ENCODE measurements around the gene ACCS.
A peak's percentile ranks its signal among the peaks of the same experiment; 100 is the strongest.

Gene ACCS, protein sequence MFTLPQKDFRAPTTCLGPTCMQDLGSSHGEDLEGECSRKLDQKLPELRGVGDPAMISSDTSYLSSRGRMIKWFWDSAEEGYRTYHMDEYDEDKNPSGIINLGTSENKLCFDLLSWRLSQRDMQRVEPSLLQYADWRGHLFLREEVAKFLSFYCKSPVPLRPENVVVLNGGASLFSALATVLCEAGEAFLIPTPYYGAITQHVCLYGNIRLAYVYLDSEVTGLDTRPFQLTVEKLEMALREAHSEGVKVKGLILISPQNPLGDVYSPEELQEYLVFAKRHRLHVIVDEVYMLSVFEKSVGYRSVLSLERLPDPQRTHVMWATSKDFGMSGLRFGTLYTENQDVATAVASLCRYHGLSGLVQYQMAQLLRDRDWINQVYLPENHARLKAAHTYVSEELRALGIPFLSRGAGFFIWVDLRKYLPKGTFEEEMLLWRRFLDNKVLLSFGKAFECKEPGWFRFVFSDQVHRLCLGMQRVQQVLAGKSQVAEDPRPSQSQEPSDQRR

DNA sequence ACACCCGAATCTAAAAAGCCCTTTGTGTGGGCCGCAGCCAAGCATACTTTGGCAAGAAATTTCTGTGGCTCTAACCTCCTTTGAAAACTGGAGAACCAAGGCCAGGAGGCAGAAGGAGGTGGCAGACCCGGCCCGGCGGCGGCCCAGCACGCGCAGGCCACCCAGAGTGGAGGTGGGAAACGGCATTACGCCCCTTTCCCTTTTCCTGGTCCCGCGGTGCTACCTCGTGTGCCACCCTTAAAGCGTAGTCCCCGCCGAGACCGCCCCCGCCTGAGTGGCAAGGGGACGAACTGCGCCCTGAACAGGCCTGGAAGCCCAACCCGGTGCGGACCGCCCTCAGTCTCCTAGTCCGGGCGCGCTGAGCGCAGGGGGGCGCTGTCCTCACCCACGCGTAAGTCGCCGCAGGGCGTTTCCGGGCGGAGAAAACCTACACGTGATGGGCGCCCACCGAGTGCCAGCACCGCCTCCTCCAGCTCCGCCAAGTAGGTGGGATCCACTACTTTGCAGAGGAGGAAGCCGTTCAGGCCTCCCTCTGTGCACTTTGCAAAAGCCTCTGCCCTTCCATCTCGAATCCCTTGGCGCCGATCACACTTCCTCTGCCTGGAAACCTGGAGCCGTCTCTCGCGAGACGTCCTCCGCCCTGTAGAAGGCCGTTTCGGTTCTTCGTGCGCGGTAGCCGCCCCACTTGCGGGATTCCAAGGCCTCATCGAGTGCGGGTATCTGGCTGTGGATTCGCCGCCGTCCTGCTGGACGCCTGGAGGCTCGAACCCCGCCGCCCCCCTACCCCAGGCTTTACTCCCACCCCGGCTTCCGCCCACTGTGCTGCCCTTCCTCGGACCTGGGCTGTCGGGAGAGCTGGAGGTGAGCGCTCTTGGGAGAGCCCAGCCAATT, at the start of gene ACCS:
Gene ACCS (plus strand): TSS at position 430 of the 891 bp plus-strand sequence. CDS start 1,358 bp downstream, outside the sequence.
- H3K4me3 ChIP-seq (ENCODE audit: low read length), result peak within 1 kb of the TSS; percentile 78
- peak; percentile 76 for DNase-seq (ENCODE audit: low read depth)
- TF ChIP-seq CTCF (conservative IDR thresholded peaks at IDR 0.05; ENCODE audit: low read depth, low read length), result peak; percentile 72

GRCh38 chr11:44016546-44017442, 49.3 kb upstream of the ACCS start:
- DNase-seq (ENCODE audit: low read depth), result no peak
- no peak for TF ChIP-seq CTCF (conservative IDR thresholded peaks at IDR 0.05; ENCODE audit: low read depth, low read length)
- H3K4me3 ChIP-seq (ENCODE audit: low read length), result no peak overlapping the region

DNA sequence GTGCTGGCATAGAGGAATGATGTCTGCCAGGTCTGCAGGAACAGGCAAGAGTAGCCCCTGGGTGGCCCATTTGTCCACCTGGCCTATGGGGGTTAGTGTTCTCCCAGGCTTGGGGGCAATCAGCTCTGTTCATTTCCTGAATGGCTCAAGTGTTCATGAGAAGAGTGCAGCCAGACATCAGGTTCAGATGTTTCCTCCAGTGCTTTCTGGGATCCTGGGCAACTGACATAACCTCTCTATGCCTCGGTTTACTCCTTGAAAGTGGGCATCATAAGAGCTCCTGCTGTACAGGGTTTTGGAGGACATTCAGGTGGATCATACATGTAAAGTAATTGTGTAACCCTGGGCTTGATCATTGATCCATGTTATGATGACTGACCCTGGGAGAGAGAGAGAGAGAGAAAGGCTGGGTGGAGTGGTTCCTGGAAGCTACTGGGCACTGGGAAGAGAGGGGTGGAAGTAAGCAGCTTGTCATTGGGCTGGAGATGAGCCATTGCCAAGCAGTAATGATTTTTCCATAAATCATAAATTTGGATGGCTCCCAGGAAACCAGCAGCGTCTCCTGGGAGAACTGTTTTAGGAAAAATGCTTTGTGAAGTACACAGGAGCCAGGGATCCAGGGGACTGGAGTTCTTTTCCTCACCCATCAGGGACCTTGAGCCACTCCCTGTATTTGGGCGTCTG, 48.5 kb upstream of the ACCS start:
- TF ChIP-seq CTCF (conservative IDR thresholded peaks at IDR 0.05; ENCODE audit: low read depth, low read length), result no peak
- DNase-seq (ENCODE audit: low read depth), result no peak
- no peak overlapping the region for H3K4me3 ChIP-seq (ENCODE audit: low read length)

- no peak for TF ChIP-seq CTCF (conservative IDR thresholded peaks at IDR 0.05; ENCODE audit: low read depth, low read length)
- H3K4me3 ChIP-seq (ENCODE audit: low read length), result no peak overlapping the region
- no peak for DNase-seq (ENCODE audit: low read depth)
Measured at GRCh38 chr11:44018127-44018521, 47.9 kb upstream of the ACCS start.

DNA sequence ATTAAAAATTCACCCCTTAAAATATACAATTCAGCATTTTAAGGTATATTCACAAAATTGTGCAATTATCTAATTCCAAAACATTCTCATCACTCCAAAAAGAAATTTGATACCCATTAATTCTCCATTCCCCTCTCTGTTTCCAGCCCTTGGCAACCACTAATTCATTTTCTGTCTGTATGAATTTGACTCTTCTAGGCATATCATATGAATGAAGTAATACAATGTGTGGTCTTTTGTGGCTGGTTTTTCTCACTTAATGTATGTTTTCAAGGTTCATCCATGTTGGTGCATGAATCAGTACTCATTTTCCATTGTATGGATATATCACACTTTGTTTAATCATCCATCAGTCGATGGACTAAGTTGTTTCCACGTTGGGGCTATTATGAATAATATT, 47.2 kb upstream of the ACCS start:
- no peak for TF ChIP-seq CTCF (conservative IDR thresholded peaks at IDR 0.05; ENCODE audit: low read depth, low read length)
- no peak overlapping the region for H3K4me3 ChIP-seq (ENCODE audit: low read length)
- no peak for DNase-seq (ENCODE audit: low read depth)

DNA sequence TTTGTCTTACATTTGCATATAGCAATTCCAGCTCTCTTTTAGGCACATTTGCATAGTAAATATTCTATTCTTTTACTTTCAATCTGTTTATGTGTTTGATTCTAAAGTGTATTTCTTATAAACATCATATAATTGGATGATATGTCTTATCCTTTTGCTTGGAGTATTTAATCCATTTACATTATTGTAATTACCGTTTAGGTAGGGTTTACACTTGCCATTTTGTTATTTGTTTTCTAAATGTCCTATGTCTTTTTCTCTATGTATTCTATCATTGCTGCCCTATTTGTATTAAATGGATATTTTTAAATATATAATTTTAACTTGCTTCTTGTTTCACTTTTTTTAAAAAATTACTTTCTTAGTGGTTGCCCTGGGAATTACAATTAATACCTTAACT, 41.1 kb upstream of the ACCS start:
- TF ChIP-seq CTCF (conservative IDR thresholded peaks at IDR 0.05; ENCODE audit: low read depth, low read length), result no peak
- DNase-seq (ENCODE audit: low read depth), result no peak
- no peak overlapping the region for H3K4me3 ChIP-seq (ENCODE audit: low read length)
